Muscle layer of duodenum (tissue), 2 donors: ENCODE results near the gene RANGAP1.

Source experiments
- H3K27ac ChIP-seq: one replicate; pipeline ENCODE4 v1.7.0; 2013; ENCODE audit warnings: mild to moderate bottlenecking, low read length
- H3K27me3 ChIP-seq: one replicate; pipeline ENCODE4 v1.7.0; 2013; ENCODE audit warnings: low read depth, mild to moderate bottlenecking, control low read depth, low read length
- H3K36me3 ChIP-seq, 2 donors: one replicate each; pipeline ENCODE4 v1.7.0; 2013; ENCODE audit warnings: low read length in 2 of 2, control low read depth in 1 of 2, mild to moderate bottlenecking in 1 of 2; ENCODE audit not compliant: insufficient read depth in 2 of 2, control insufficient read depth in 1 of 2
- H3K4me1 ChIP-seq, 2 donors: one replicate each; pipeline ENCODE4 v1.7.0; 2013; ENCODE audit warnings: low read length in 2 of 2, mild to moderate bottlenecking in 2 of 2, control low read depth in 1 of 2, moderate library complexity in 1 of 2; ENCODE audit not compliant: insufficient read depth in 2 of 2, control insufficient read depth in 1 of 2
- H3K4me3 ChIP-seq, 2 donors: one replicate each; pipeline ENCODE4 v1.7.0; 2013; ENCODE audit warnings: low read length in 2 of 2, low read depth in 1 of 2, mild to moderate bottlenecking in 1 of 2
- H3K9me3 ChIP-seq, 2 donors: one replicate each; pipeline ENCODE4 v1.7.0; 2013; ENCODE audit warnings: low read length in 2 of 2, control low read depth in 1 of 2, mild to moderate bottlenecking in 1 of 2; ENCODE audit not compliant: control insufficient read depth in 1 of 2
- donor health status: healthy.

RANGAP1 gene

DNA sequence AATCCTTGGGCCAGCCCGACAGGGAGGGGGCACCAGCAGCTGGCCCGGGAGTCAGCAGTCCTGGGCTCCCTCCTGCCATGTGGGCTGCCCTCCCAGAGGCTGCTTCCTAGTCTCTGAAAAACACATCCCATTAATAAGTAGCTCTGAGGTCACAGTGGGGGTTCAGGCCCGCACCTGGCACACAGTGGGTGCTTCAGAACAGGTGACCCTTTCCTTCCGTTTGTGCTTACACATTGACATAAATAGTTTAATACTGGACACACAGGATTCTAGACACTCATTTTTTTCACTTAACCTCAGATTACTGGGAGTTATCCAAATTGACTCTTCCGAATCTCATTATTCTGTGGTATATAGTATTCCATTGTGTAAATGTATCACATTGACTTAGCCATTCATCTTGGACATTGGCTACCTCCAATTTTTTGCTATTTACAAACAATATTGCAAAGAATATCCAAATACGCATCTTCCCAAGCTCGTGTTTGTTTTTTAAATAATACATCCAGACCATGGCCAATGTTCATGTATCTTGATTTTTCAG is 44.8 kb downstream of the RANGAP1 start:
- peaks cover 0 to 23% of the 10 kb centered on the region in 2 donors for H3K4me1 ChIP-seq
- peaks cover under 1 to 11% of the 10 kb centered on the region in 2 donors for H3K36me3 ChIP-seq
- H3K27me3 ChIP-seq = no peaks in the 10 kb centered on the region
- H3K9me3 ChIP-seq = no peaks in the 10 kb centered on the region
- H3K27ac ChIP-seq = no peak overlapping the region
- no peak overlapping the region for H3K4me3 ChIP-seq

DNA sequence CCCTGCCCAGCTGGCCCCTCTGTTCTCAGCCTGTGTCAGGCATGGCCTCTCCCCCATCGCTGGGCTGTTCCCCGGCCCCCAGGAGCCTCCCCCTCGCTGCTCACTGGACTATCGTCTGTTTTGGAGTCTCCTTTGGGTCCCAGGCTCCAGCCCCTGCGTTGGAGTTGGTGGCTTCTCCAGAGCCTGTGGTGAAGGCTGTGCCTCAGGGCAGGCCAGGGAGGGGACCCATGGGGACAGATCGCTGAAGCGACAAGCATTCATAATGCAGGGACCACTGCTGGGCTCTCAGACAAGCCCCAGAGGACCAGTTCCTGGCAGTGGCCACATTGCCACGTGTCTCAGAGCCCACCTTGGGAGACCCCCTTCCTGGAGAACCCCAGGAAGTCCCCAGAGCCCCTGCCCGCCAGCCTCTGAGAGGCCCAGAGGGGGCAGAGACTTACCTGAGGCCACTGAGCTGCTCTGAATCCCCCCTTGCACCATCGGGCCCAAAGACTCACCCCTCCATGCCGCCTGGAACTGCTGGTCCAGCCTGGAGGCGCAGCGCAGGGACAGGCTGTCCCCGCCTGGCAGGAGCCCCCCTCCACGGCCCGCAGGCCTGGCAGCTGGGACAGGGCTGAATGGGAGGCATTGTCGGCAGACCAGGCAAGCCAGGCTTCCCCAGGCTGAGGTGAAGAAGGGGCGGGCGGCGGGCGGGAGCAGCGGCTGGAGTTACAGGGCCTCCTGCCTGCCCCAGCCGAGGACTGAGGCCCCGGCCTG is 45.4 kb downstream of the RANGAP1 start, which contains the start of gene CHADL:
TSS of gene CHADL (minus strand) at position 555 of the 756 bp plus-strand sequence. CDS start at position 505, 50 bp downstream.
- Histone ChIP-seq H3K4me3 (no peak within 1 kb of the TSS), H3K27me3 (no peaks in the 10 kb centered on the region), H3K4me1 (peaks cover 0 to 24% of the 10 kb centered on the region in 2 donors), H3K36me3 (peaks cover 0 to 5% of the 10 kb centered on the region in 2 donors), H3K9me3 (no peaks in the 10 kb centered on the region), H3K27ac (no peak within 1 kb of the TSS)

DNA sequence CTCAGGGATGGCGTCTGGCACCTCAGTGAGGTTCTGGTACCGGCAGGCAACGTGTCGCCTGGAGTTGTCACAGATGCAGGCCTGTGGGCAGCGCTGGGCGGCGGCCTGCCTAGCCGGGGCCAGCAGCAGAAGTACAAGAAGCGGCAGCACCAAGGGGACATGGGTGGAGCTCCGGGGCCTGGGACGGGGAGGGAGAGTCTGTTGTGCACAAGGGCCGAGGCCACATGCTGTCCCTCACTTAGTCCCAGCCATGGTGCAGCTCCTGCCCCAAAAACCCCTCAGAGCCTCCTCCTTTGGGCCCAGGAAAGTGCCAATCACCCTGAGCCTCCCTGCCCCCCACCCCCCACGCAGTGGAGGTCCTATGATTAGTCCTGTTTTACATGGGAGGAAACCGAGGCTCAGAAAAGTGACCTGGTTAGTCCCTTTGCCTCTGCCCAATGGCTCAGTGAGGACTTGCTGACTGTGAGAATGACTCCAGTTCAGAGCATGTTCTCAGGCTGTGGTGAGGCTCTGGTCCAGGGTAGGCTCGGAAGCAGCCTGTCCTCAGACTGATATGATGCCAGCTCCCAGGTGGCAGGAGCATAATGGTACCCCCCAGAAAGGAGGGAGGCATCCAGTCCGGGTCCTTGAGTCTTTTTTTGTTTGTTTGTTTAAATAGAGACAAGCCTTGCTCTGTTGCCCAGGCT is 46.4 kb downstream of the RANGAP1 start:
- no peak overlapping the region for H3K4me3 ChIP-seq
- no peaks in the 10 kb centered on the region for H3K36me3 ChIP-seq
- peaks cover 0 to 24% of the 10 kb centered on the region in 2 donors for H3K4me1 ChIP-seq
- no peaks in the 10 kb centered on the region for H3K27me3 ChIP-seq
- H3K9me3 ChIP-seq = no peaks in the 10 kb centered on the region
- H3K27ac ChIP-seq = no peak overlapping the region

DNA sequence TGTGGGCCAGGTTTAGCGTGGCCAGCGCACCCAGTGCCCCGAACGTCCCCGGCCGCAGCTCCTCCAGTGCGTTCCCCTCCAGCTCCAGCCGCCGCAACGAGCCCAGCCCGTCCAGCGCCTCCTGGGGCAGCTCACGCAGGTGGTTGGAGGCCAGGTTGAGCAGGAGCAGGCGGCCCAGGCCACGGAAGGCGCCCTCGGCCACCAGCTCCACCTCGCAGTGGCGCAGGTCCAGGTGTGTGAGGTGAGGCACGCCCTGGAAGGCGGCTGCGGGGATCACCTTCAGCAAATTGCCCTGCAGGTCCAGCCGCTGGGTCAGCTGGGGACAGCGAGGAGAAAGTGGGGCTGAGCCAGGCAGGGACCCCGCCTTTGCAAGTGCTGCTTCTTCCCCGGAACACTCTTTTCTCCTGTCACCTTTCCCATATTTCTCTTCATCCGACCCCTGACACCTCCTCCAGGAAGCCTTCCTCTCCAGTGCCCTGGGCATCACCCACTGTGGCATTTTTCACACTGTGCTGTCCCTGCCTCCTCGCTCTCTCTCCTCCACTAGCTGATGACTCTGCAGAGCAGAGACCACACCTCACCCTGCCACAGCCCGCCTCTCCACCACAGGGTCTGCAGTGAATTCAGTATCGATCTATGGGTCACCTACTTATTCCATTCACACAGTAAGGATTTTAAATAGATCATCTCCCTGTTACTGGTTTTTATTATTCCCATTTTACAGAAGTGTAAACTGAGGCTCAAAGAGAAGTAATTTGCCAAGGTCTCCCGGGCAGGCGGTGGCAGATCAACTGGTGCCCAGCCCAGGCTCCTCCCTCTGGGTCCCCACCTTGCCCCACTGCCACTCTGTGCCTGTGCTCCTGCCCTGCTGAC is 47.2 kb downstream of the RANGAP1 start:
- Histone ChIP-seq H3K27ac (no peak overlapping the region), H3K9me3 (no peaks in the 10 kb centered on the region), H3K4me1 (peaks cover 0 to 24% of the 10 kb centered on the region in 2 donors), H3K4me3 (peak overlapping the region in 1 of 2 donors; percentile 65), H3K27me3 (no peaks in the 10 kb centered on the region), H3K36me3 (no peaks in the 10 kb centered on the region)

DNA sequence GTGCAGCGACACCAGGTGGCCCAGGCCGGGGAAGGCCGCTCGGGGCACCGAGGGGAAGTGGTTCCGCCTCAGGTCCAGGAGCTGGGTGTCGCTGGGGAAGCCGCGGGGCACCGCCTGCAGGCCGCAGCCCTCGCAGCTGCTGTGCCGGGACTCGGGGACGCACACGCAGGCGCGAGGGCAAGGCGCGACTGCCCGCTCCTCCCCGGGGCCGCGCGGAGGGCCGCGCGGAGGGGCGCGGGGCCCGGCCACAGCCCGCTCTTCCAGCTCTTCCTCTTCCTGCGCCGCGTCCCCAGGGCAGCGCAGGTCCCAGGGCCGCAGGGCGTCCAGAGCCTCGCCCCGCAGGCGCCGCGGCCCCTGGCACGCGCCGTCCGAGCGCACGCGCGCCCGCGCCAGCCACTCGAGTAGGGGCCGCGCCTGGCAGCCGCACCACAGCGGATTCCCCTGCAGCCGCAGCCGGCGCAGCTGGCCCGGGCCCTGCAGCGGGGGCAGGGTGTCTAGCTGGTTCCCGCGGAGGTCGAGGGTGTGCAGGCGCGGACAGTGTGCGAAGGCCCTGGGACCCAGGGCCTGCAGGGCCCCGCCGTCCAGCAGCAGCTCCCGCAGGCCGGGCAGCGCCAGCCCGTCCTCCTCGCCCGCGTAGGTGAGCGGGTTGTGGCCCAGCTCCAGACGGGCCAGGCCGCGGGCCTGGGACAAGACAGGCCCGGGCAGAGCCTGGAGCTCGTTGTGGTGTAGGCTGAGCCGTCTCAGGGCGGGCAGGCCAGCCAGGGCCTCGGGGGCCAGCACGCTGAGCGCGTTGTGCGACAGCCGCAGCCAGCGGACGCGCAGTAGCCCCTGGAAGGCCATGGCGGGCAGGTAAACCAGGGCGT is 48.0 kb downstream of the RANGAP1 start:
- Histone ChIP-seq H3K9me3 (no peaks in the 10 kb centered on the region), H3K27me3 (no peaks in the 10 kb centered on the region), H3K27ac (no peak overlapping the region), H3K36me3 (no peaks in the 10 kb centered on the region), H3K4me3 (peak overlapping the region in 1 of 2 donors; percentile 65), H3K4me1 (peaks cover 0 to 24% of the 10 kb centered on the region in 2 donors)

DNA sequence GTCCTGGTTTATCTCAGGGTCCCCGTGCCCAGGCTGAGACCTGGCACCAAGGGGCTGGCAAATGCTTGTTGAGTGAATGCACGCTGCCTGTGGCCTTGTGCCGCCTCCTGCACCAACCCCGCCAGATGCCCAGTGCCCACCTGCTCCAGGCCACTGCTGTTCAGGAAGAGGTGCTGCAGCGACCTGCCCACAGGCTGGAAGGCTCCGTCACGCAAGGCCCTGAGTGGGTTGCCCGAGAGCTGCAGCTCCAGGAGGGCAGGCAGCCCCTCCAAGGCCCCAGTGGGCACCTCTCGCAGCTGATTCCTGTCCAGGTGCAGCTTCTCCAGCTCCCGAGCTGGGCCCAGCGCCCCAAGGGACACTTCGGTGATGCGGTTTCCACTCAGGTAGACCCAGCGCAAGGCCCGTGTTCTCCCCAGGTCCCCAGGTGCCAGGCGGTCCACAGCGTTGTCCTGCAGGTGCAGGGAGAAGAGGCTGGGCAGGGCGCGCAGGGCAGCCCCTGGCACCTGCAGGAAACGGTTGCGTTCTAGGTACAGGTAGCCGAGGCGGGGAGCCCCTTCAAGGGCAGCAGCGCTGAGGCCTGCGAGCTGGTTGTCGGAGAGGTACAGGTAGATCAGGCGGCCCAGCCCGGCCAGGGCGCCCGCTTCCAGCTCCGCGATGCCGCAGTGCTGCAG is 48.8 kb downstream of the RANGAP1 start:
- no peaks in the 10 kb centered on the region for H3K36me3 ChIP-seq
- H3K9me3 ChIP-seq = no peaks in the 10 kb centered on the region
- peaks cover 0 to 24% of the 10 kb centered on the region in 2 donors for H3K4me1 ChIP-seq
- H3K27ac ChIP-seq = no peak overlapping the region
- peak overlapping the region in 1 of 2 donors; percentile 65 for H3K4me3 ChIP-seq
- H3K27me3 ChIP-seq = no peaks in the 10 kb centered on the region

DNA sequence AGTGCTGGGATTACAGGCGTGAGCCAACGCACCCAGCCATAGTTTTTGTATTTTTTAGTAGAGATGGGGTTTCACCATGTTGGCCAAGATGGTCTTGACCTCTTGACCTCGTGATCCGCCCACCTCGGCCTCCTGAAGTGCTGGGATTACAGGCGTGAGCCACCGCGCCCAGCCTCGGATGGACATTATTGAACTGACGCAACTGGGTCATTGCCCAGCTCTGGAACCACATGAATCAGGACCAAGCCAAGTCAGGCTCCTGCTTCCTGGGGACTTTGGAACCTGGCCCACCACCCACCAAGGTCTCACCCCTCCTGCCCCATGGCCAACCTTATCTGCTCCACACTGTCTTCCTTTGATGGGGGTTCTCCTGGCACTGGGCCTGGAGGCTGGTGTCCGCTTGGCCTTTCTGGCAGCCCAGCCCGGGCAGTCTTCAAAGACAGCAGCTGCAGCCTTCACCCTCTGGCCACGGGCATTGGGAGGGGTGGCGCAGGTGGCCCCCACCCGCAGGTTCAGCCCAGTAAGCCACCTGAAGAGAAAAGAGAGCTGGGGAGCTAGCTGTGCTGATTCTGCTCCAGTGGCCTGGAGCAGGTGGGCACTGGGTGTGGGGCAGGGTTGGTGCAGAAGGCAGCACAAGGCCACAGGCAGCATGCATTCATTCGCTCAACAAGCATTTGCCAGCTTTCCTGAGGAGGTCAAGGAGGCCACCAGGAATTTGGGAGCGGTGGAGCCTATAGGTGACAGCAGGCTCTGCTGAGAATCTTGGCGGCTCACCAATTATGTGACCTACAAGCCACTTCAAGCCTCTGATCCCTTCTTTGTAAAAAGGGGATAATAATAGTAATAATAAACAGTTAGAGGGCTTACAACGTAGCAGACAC is 50.9 kb downstream of the RANGAP1 start:
- no peak overlapping the region for H3K27ac ChIP-seq
- H3K36me3 ChIP-seq = peaks cover 11% of the 10 kb centered on the region in 2 donors
- no peak overlapping the region for H3K4me3 ChIP-seq
- peaks cover 0 to 24% of the 10 kb centered on the region in 2 donors for H3K4me1 ChIP-seq
- H3K27me3 ChIP-seq = no peaks in the 10 kb centered on the region
- H3K9me3 ChIP-seq = no peaks in the 10 kb centered on the region

DNA sequence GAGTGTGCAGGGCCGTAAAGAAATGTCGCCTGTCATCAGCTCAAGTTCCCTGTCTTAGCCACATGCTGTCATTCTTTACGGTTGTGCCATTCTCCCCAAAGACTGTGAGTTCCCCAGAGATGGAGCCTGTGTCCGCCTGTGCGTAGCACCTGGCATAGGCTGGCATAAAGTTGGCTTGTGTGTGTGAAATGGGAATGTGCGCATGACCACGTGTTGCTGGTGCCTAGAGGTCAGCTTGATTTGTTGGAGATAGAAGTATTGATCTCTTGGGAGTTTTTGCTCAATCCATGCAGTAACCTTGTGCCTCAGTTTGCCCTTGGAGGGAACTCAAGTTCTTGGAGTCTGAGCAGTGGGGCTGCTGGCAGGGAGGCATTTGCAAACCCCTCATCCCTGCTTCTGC is 54.6 kb downstream of the RANGAP1 start:
- Histone ChIP-seq H3K36me3 (peaks cover 17 to 40% of the 10 kb centered on the region in 2 donors), H3K4me3 (no peak overlapping the region), H3K27ac (no peak overlapping the region), H3K27me3 (no peaks in the 10 kb centered on the region), H3K9me3 (no peaks in the 10 kb centered on the region), H3K4me1 (peaks cover 0 to 3% of the 10 kb centered on the region in 2 donors)

DNA sequence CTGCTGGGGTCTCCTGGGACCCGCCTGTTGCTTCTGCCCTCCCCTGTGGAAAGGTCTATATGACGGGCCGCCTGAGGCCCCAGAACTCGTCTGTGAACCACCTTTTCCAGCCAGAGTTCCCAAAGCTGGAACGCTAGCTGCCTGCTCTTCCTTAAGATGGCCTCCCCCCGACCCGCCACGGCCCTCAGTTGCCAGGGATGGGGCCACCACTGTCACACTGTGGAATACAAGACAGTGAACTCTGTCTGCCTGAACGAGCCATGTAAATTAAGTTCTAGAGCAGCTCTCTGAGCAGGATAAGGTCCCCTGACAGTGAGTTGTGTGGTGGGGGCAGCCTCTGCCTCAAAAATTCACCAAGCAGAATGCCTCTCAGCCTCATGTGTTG is 55.6 kb downstream of the RANGAP1 start:
- Histone ChIP-seq H3K27me3 (no peaks in the 10 kb centered on the region), H3K4me3 (no peak overlapping the region), H3K9me3 (no peaks in the 10 kb centered on the region), H3K36me3 (peaks cover 25 to 49% of the 10 kb centered on the region in 2 donors), H3K27ac (no peak overlapping the region), H3K4me1 (no peaks in the 10 kb centered on the region)
